Measurements from ENCODE around the gene STAB2. TPM values are rescaled to one million over a fixed set of nuclear protein-coding genes. Genes with fewer than 3 reads are reported as not detected.

Gene STAB2
- total RNA-seq, 2 donors from 2014 or later = not detected

- WGBS, 2 experiments (ENCODE audit: insufficient coverage in 1 of 2, insufficient read length in 1 of 2) = 90% methylated on average over 1 of the region's 1 CpG; no CpG with 5 or more reads in 1 of the 2 experiments
- H3K4me3 ChIP-seq (ENCODE audit: low read length) = no peak overlapping the region
- H3K9me3 ChIP-seq (ENCODE audit: control insufficient read depth, low read length) = no peaks in the 10 kb centered on the region
- Mint-ChIP-seq H3K4me3 (no peak overlapping the region), H3K27ac (no peak overlapping the region), H3K27me3 (ENCODE audit: insufficient read depth) (no peaks in the 10 kb centered on the region), H3K36me3 (ENCODE audit: low read depth) (no peaks in the 10 kb centered on the region), H3K9me3 (no peaks in the 10 kb centered on the region), H3K4me1 (no peaks in the 10 kb centered on the region)
- no peak overlapping the region for H3K27ac ChIP-seq (ENCODE audit: low read depth, low read length)
- DNase-seq = peak; percentile 81
- no peaks in the 10 kb centered on the region for H3K36me3 ChIP-seq (ENCODE audit: control insufficient read depth, insufficient read depth, low read length)
- no peak overlapping the region for H3K9ac ChIP-seq (ENCODE audit: extremely low read depth, low read length, poor library complexity, severe bottlenecking)
- no peaks in the 10 kb centered on the region for H3K4me1 ChIP-seq (ENCODE audit: control insufficient read depth, insufficient read depth, low read length)
- TF ChIP-seq CTCF (conservative IDR thresholded peaks at IDR 0.05) = peak; percentile 71
- H3K27me3 ChIP-seq (ENCODE audit: control insufficient read depth, insufficient read depth, low read length, poor library complexity, severe bottlenecking) = no peaks in the 10 kb centered on the region
These were observed 164.1 kb downstream of the STAB2 start for GRCh38 chr12:103751171-103751570.

- Histone ChIP-seq H3K9me3 (ENCODE audit: control insufficient read depth, low read length) (no peaks in the 10 kb centered on the region), H3K4me1 (ENCODE audit: control insufficient read depth, insufficient read depth, low read length) (no peaks in the 10 kb centered on the region), H3K27ac (ENCODE audit: low read depth, low read length) (no peak overlapping the region), H3K9ac (ENCODE audit: extremely low read depth, low read length, poor library complexity, severe bottlenecking) (no peak overlapping the region), H3K4me3 (ENCODE audit: low read length) (no peak overlapping the region), H3K36me3 (ENCODE audit: control insufficient read depth, insufficient read depth, low read length) (no peaks in the 10 kb centered on the region), H3K27me3 (ENCODE audit: control insufficient read depth, insufficient read depth, low read length, poor library complexity, severe bottlenecking) (no peaks in the 10 kb centered on the region)
- H3K4me1 Mint-ChIP-seq = no peaks in the 10 kb centered on the region
- no peak for DNase-seq
- no peaks in the 10 kb centered on the region for H3K27me3 Mint-ChIP-seq (ENCODE audit: insufficient read depth)
- no peak for TF ChIP-seq CTCF (conservative IDR thresholded peaks at IDR 0.05)
- WGBS, 2 experiments (ENCODE audit: insufficient coverage in 1 of 2, insufficient read length in 1 of 2) = 82 to 88% methylated on average over 1 to 2 of the region's 2 CpGs
- H3K27ac Mint-ChIP-seq = no peak overlapping the region
- H3K4me3 Mint-ChIP-seq = no peak overlapping the region
- no peaks in the 10 kb centered on the region for H3K9me3 Mint-ChIP-seq
- H3K36me3 Mint-ChIP-seq (ENCODE audit: low read depth) = no peaks in the 10 kb centered on the region
These were observed 164.5 kb downstream of the STAB2 start for GRCh38 chr12:103751600-103751999.

GRCh38 chr12:103755425-103755824, 168.4 kb downstream of the STAB2 start:
- WGBS, 2 experiments (ENCODE audit: insufficient coverage in 1 of 2, insufficient read length in 1 of 2) = 50 to 65% methylated on average over 2 to 3 of the region's 3 CpGs
- DNase-seq = no peak

More at GRCh38 chr12:103755425-103755824, 168.4 kb downstream of the STAB2 start:
- Mint-ChIP-seq H3K27me3 (ENCODE audit: insufficient read depth) (no peaks in the 10 kb centered on the region), H3K9me3 (no peaks in the 10 kb centered on the region), H3K4me3 (no peak overlapping the region), H3K4me1 (no peaks in the 10 kb centered on the region), H3K36me3 (ENCODE audit: low read depth) (peaks cover 5% of the 10 kb centered on the region), H3K27ac (no peak overlapping the region)
- Histone ChIP-seq H3K9me3 (ENCODE audit: control insufficient read depth, low read length) (no peaks in the 10 kb centered on the region), H3K36me3 (ENCODE audit: control insufficient read depth, insufficient read depth, low read length) (no peaks in the 10 kb centered on the region), H3K9ac (ENCODE audit: extremely low read depth, low read length, poor library complexity, severe bottlenecking) (no peak overlapping the region), H3K27ac (ENCODE audit: low read depth, low read length) (no peak overlapping the region), H3K4me1 (ENCODE audit: control insufficient read depth, insufficient read depth, low read length) (no peaks in the 10 kb centered on the region), H3K4me3 (ENCODE audit: low read length) (no peak overlapping the region), H3K27me3 (ENCODE audit: control insufficient read depth, insufficient read depth, low read length, poor library complexity, severe bottlenecking) (no peaks in the 10 kb centered on the region)
- TF ChIP-seq CTCF (conservative IDR thresholded peaks at IDR 0.05) = no peak

Measured in endodermal cell (in vitro differentiated cells).